DOHH2 (cell line): ENCODE data around the gene CHP2.

Source experiments
- CTCF ChIP-seq: fragments of 200-600 bp; sonication (generic); IDR thresholded peaks from one replicate; pipeline ENCODE4 v1.5.1; 2014; ENCODE audit warnings: antibody characterized with exemption, mild to moderate bottlenecking, low read depth, low read length; ENCODE audit not compliant: poor library complexity, severe bottlenecking
- EZH2phosphoT487 ChIP-seq: fragments of 200-600 bp; sonication (generic); IDR thresholded peaks from 2 replicates; pipeline ENCODE4 v1.6.1; 2017; ENCODE audit warnings: borderline replicate concordance, mild to moderate bottlenecking, antibody characterized with exemption, low read length, moderate library complexity, mixed read lengths

GRCh38 chr16:23724785-23725131 lies 30.1 kb upstream of the CHP2 start:
- TF ChIP-seq CTCF = no peak
- no peak for TF ChIP-seq EZH2phosphoT487
